Measurements from ENCODE around the gene SORCS3. TPM values are rescaled to one million over a fixed set of nuclear protein-coding genes. Genes with fewer than 3 reads are reported as not detected.

SORCS3 gene
- total RNA-seq, 1 donor: 0.27 TPM

- DNase-seq (ENCODE audit: low read depth): no peak
- no peak overlapping the region for H3K4me3 ChIP-seq (ENCODE audit: low read depth, low read length)
- no peak for TF ChIP-seq CTCF (IDR thresholded peaks at IDR 0.05; ENCODE audit: insufficient read depth, low read length)
These were observed 126.2 kb downstream of the SORCS3 start for GRCh38 chr10:104767282-104767681.

GRCh38 chr10:104767745-104768144 lies 126.7 kb downstream of the SORCS3 start:
- TF ChIP-seq CTCF (IDR thresholded peaks at IDR 0.05; ENCODE audit: insufficient read depth, low read length): no peak
- H3K4me3 ChIP-seq (ENCODE audit: low read depth, low read length): no peak overlapping the region
- peak; percentile 2 for DNase-seq (ENCODE audit: low read depth)

GRCh38 chr10:104773105-104773504 lies 132.0 kb downstream of the SORCS3 start:
- no peak for DNase-seq (ENCODE audit: low read depth)
- no peak overlapping the region for H3K4me3 ChIP-seq (ENCODE audit: low read depth, low read length)
- no peak for TF ChIP-seq CTCF (IDR thresholded peaks at IDR 0.05; ENCODE audit: insufficient read depth, low read length)

GRCh38 chr10:104774234-104774633 lies 133.1 kb downstream of the SORCS3 start:
- no peak for TF ChIP-seq CTCF (IDR thresholded peaks at IDR 0.05; ENCODE audit: insufficient read depth, low read length)
- DNase-seq (ENCODE audit: low read depth): no peak
- H3K4me3 ChIP-seq (ENCODE audit: low read depth, low read length): no peak overlapping the region

- DNase-seq (ENCODE audit: low read depth): no peak
- H3K4me3 ChIP-seq (ENCODE audit: low read depth, low read length): no peak overlapping the region
- no peak for TF ChIP-seq CTCF (IDR thresholded peaks at IDR 0.05; ENCODE audit: insufficient read depth, low read length)
These were observed 136.2 kb downstream of the SORCS3 start for GRCh38 chr10:104777086-104777799.

- DNase-seq (ENCODE audit: low read depth): no peak
- TF ChIP-seq CTCF (IDR thresholded peaks at IDR 0.05; ENCODE audit: insufficient read depth, low read length): no peak
- H3K4me3 ChIP-seq (ENCODE audit: low read depth, low read length): no peak overlapping the region
These were observed 137.3 kb downstream of the SORCS3 start for GRCh38 chr10:104778371-104778770.

GRCh38 chr10:104779701-104780100 lies 138.6 kb downstream of the SORCS3 start:
- no peak for TF ChIP-seq CTCF (IDR thresholded peaks at IDR 0.05; ENCODE audit: insufficient read depth, low read length)
- H3K4me3 ChIP-seq (ENCODE audit: low read depth, low read length): no peak overlapping the region
- DNase-seq (ENCODE audit: low read depth): no peak

Measured in fibroblast of the aortic adventitia (primary cell).